Neural cell (in vitro differentiated cells): Measurements from ENCODE around the gene STK38. TPM values are rescaled to one million over a fixed set of nuclear protein-coding genes. Genes with fewer than 3 reads are reported as not detected.

ENCODE experiments used
- H2AFZ ChIP-seq: fragments of 200-600, 300-800 bp; sonication (generic), shearing (Covaris generic); 2 replicates; pipeline ENCODE4 v1.6.0; 2014; ENCODE audit warnings: low read depth, mild to moderate bottlenecking, antibody characterized with exemption, low read length, moderate library complexity
- H3F3A ChIP-seq: fragments of 200-600 bp; shearing (Covaris generic); 2 replicates; pipeline ENCODE4 v1.6.1; 2016; ENCODE audit warnings: mild to moderate bottlenecking, moderate library complexity, mixed read lengths, antibody characterized with exemption, low read length; ENCODE audit not compliant: insufficient read depth, poor library complexity, severe bottlenecking
- H3K27ac ChIP-seq: fragments of 200-600, 300-800 bp; sonication (generic), shearing (Covaris generic); 2 replicates; pipeline ENCODE4 v1.5.1; 2014; ENCODE audit warnings: mild to moderate bottlenecking, low read length, moderate library complexity
- H3K27me3 ChIP-seq: fragments of 300-800, 200-600 bp; sonication (generic), shearing (Covaris generic); 2 replicates; pipeline ENCODE4 v1.6.0; 2014; ENCODE audit warnings: mild to moderate bottlenecking, low read depth, low read length, moderate library complexity; ENCODE audit not compliant: insufficient read depth
- H3K36me3 ChIP-seq: fragments of 300-800, 200-600 bp; sonication (generic), shearing (Covaris generic); 2 replicates; pipeline ENCODE4 v1.5.1; 2014; ENCODE audit warnings: mild to moderate bottlenecking, antibody characterized with exemption, low read length, moderate library complexity; ENCODE audit not compliant: insufficient read depth
- H3K4me2 ChIP-seq: fragments of 300-800, 200-600 bp; sonication (generic), shearing (Covaris generic); 2 replicates; pipeline ENCODE4 v1.6.0; 2014; ENCODE audit warnings: mild to moderate bottlenecking, low read length
- H3K4me3 ChIP-seq: fragments of 300-800, 200-600 bp; sonication (generic), shearing (Covaris generic); 2 replicates; pipeline ENCODE4 v1.5.1; 2014; ENCODE audit warnings: mild to moderate bottlenecking, low read length, moderate library complexity
- H3K79me2 ChIP-seq: fragments of 200-600 bp; shearing (Covaris generic); replicated peaks from 2 replicates; pipeline ENCODE4 v1.6.0; 2014; ENCODE audit warnings: mild to moderate bottlenecking, low read length, moderate library complexity; ENCODE audit not compliant: insufficient read depth
- H3K9ac ChIP-seq: fragments of 300-800, 200-600 bp; sonication (generic), shearing (Covaris generic); 2 replicates; pipeline ENCODE4 v1.6.1; 2016; ENCODE audit warnings: mild to moderate bottlenecking, low read length, mixed read lengths
- H3K9me2 ChIP-seq: fragments of 200-600 bp; shearing (Covaris generic); 2 replicates; pipeline ENCODE4 v1.6.1; 2016; ENCODE audit warnings: mild to moderate bottlenecking, low read length, mixed read lengths; ENCODE audit not compliant: insufficient read depth
- H3K9me3 ChIP-seq: fragments of 200-600, 300-800 bp; sonication (generic), shearing (Covaris generic); 2 replicates; pipeline ENCODE4 v1.6.1; 2016; ENCODE audit warnings: mild to moderate bottlenecking, mixed run types, low read length, moderate library complexity, mixed read lengths
- H4K20me1 ChIP-seq: fragments of 200-600 bp; shearing (Covaris generic); 2 replicates; pipeline ENCODE4 v1.6.1; 2016; ENCODE audit warnings: mild to moderate bottlenecking, mixed run types; ENCODE audit not compliant: insufficient read depth
- CTCF ChIP-seq: fragments of 450-650 bp; IDR thresholded peaks from 2 replicates; pipeline ENCODE4 v1.5.1; 2014; ENCODE audit warnings: antibody characterized with exemption, mild to moderate bottlenecking, moderate library complexity; ENCODE audit not compliant: poor library complexity, severe bottlenecking
- EP300 ChIP-seq: fragments of 450-650 bp; conservative IDR thresholded peaks from 2 replicates; pipeline ENCODE4 v1.6.1; 2014; ENCODE audit warnings: antibody characterized with exemption, mild to moderate bottlenecking, moderate library complexity; ENCODE audit not compliant: poor library complexity, severe bottlenecking
- EZH2 ChIP-seq: fragments of 200-600, 300-800 bp; shearing (Covaris generic), sonication (generic); IDR thresholded peaks from 2 replicates; pipeline ENCODE4 v1.6.1; 2014; ENCODE audit warnings: antibody characterized with exemption, low read length, borderline replicate concordance, mild to moderate bottlenecking; ENCODE audit not compliant: insufficient read depth, poor library complexity, severe bottlenecking
- MXI1 ChIP-seq: fragments of 450-650 bp; conservative IDR thresholded peaks from 2 replicates; pipeline ENCODE4 v1.6.1; 2014; ENCODE audit warnings: antibody characterized with exemption, mild to moderate bottlenecking; ENCODE audit not compliant: poor library complexity, severe bottlenecking
- POLR2AphosphoS5 ChIP-seq: IDR thresholded peaks from 2 replicates; pipeline ENCODE4 v1.6.1; 2012
- RAD21 ChIP-seq: fragments of 450-650 bp; conservative IDR thresholded peaks from 2 replicates; pipeline ENCODE4 v1.6.1; 2014; ENCODE audit warnings: antibody characterized with exemption, mild to moderate bottlenecking, moderate library complexity
- REST ChIP-seq: IDR thresholded peaks from 2 replicates; pipeline ENCODE4 v1.6.1; 2012; ENCODE audit warnings: borderline replicate concordance
- SMC3 ChIP-seq: fragments of 450-650 bp; conservative IDR thresholded peaks from 2 replicates; pipeline ENCODE4 v1.6.1; 2014; ENCODE audit warnings: antibody characterized with exemption, mild to moderate bottlenecking, moderate library complexity; ENCODE audit not compliant: poor library complexity
- TAF1 ChIP-seq: IDR thresholded peaks from 2 replicates; pipeline ENCODE4 v1.6.1; 2012; ENCODE audit warnings: low read depth
- polyA plus RNA-seq: library from polyadenylated mRNA; depleted of rRNA; stranded (reverse); fragments of >200 nt; gene quantifications from 2 replicates; pipeline ENCODE4 v1.2.3, GENCODE V29; 2014

STK38 gene
- polyA plus RNA-seq, 1 donor from 2014 or later: 58.7 TPM

GRCh38 chr6:36578030-36578429 is 30.8 kb upstream of the STK38 start:
- H3K4me2 ChIP-seq: no peak overlapping the region
- no peaks in the 10 kb centered on the region for H4K20me1 ChIP-seq
- no peaks in the 10 kb centered on the region for H3K9me3 ChIP-seq
- H3K36me3 ChIP-seq: no peaks in the 10 kb centered on the region
- no peak overlapping the region for H3K4me3 ChIP-seq
- no peaks in the 10 kb centered on the region for H3K79me2 ChIP-seq
- H3K27ac ChIP-seq: no peak overlapping the region
- no peak overlapping the region for H2AFZ ChIP-seq
- no peaks in the 10 kb centered on the region for H3K9me2 ChIP-seq
- H3K9ac ChIP-seq: no peak overlapping the region
- H3K27me3 ChIP-seq: no peaks in the 10 kb centered on the region
- H3F3A ChIP-seq: no peaks in the 10 kb centered on the region
- TF ChIP-seq EP300 (no peak), EZH2 (no peak), REST (no peak), SMC3 (no peak), POLR2AphosphoS5 (no peak), CTCF (no peak), MXI1 (no peak)

GRCh38 chr6:36577301-36577700 is 30.0 kb upstream of the STK38 start:
- H3K4me2 ChIP-seq: no peak overlapping the region
- no peaks in the 10 kb centered on the region for H3K27me3 ChIP-seq
- H2AFZ ChIP-seq: no peak overlapping the region
- no peak overlapping the region for H3K9ac ChIP-seq
- H3F3A ChIP-seq: no peaks in the 10 kb centered on the region
- H3K79me2 ChIP-seq: no peaks in the 10 kb centered on the region
- H3K4me3 ChIP-seq: no peak overlapping the region
- TF ChIP-seq REST: no peak
- TF ChIP-seq SMC3: no peak
- no peak for TF ChIP-seq POLR2AphosphoS5
- no peak for TF ChIP-seq EP300
- TF ChIP-seq EZH2: no peak
- no peak for TF ChIP-seq RAD21
- no peak for TF ChIP-seq CTCF
- no peak for TF ChIP-seq MXI1
- no peak for TF ChIP-seq TAF1
- H3K9me2 ChIP-seq: no peaks in the 10 kb centered on the region
- H3K36me3 ChIP-seq: no peaks in the 10 kb centered on the region
- H3K27ac ChIP-seq: no peak overlapping the region
- H3K9me3 ChIP-seq: no peaks in the 10 kb centered on the region
- no peaks in the 10 kb centered on the region for H4K20me1 ChIP-seq
